ENCODE measurements around the gene CAD. TPM values are rescaled to one million over a fixed set of nuclear protein-coding genes. Genes with fewer than 3 reads are reported as not detected.

CAD gene
- total and polyA plus RNA-seq, 2 donors (not counting 3 experiments of a cell fraction or from before 2014, with no cell fraction given): 60.3 to 91.4 TPM

DNA sequence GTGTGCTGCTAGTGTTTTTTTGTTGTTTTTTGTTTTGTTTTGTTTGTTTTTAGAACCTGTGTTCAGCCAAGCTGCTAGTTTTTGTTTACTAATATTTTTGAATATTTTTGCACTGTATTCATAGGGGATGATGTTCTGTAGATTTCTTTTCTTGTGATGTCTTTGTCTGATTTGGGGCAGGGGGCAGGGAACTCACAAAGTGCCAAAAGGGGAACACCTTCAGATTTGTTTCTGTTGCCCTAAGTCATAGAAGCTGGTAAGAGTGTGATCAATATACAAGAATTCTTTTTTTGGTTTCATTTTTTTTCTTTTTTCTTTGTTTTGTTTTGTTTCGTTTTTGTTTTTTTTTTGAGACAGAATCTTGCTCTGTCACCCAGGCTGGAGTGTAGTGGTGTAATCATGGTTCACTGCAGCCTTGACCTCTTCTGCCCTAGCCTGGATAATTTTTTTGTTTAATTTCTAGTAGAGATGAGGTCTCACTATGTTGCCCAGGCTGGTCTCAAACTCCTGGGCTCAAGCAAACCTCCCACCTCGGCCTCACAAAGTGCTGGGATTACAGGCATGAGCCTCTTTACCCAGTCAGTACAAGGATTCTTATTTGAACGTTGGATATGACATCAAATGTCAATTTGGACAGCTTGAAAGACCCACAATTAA lies 37.7 kb upstream of the CAD start:
- Histone ChIP-seq H3K4me3 (replicated peaks in 1 of 3; ENCODE audit: insufficient read depth in 1 of 3, low read depth in 1 of 3, low read length in 3 of 3) (no peak overlapping the region), H3K79me2 (ENCODE audit: control insufficient read depth, insufficient read depth, low read length) (no peaks in the 10 kb centered on the region), H3K9ac (replicated peaks; ENCODE audit: extremely low read depth, insufficient read depth, low read length) (no peak overlapping the region), H3K36me3 (ENCODE audit: control insufficient read depth in 2 of 2, extremely low read depth in 1 of 2, insufficient read depth in 2 of 2, low read length in 2 of 2) (no peaks in the 10 kb centered on the region), H3K9me3 (replicated peaks; ENCODE audit: control insufficient read depth, insufficient read depth, low read length) (no peaks in the 10 kb centered on the region), H2AFZ (ENCODE audit: low read depth, low read length) (no peak overlapping the region), H3K4me1 (ENCODE audit: control insufficient read depth, extremely low read depth, insufficient read depth, low read length) (no peaks in the 10 kb centered on the region), H4K20me1 (replicated peaks; ENCODE audit: control insufficient read depth, extremely low read depth, insufficient read depth, low read length) (no peaks in the 10 kb centered on the region), H3K9me1 (replicated peaks; ENCODE audit: control insufficient read depth, extremely low read depth, insufficient read depth, low read length) (no peaks in the 10 kb centered on the region), H3K4me2 (ENCODE audit: insufficient read depth, low read length) (no peak overlapping the region), H3K27me3 (ENCODE audit: control insufficient read depth in 2 of 2, insufficient read depth in 2 of 2, low read length in 2 of 2) (peaks cover 12 to 16% of the 10 kb centered on the region in 2 experiments), H3K27ac (ENCODE audit: insufficient read depth, low read depth, low read length) (no peak overlapping the region)
- POLR2A ChIA-PET: no interaction called here
- no peak for DNase-seq (ENCODE audit: low read depth, low spot score)
- no peak for FAIRE-seq
- BruUV-seq (replicated peaks): no TSS peak
- intact Hi-C loops (cut with micrococcal nuclease): no loop called here
- CTCF ChIA-PET: interaction anchor here (0.8 kb wide), 1 partner anchor 12 kb away, joined by 5 read pairs; no protein-coding TSS in a partner anchor
- dilution Hi-C loops (cut with MboI; ENCODE audit: extremely low pct_ligation_motif_present, low sequenced_read_pairs): no loop called here
- TF ChIP-seq MYC (IDR thresholded peaks at IDR 0.05; ENCODE audit: low read depth, low read length) (no peak), POLR2A (IDR thresholded peaks at IDR 0.05; ENCODE audit: low read depth, low read length) (no peak), POLR2AphosphoS5 (IDR thresholded peaks at IDR 0.05; ENCODE audit: insufficient read depth, low read depth, low read length) (no peak), GATA2 (IDR thresholded peaks at IDR 0.05; ENCODE audit: insufficient read depth, insufficient read length, low read depth, low read length) (no peak), EZH2 (IDR thresholded peaks at IDR 0.05; ENCODE audit: borderline replicate concordance, low read depth, low read length, severe bottlenecking) (no peak), FOS (IDR thresholded peaks at IDR 0.05; ENCODE audit: borderline replicate concordance, insufficient read depth, low read length) (no peak)
- TF ChIP-seq, protein P1, sequence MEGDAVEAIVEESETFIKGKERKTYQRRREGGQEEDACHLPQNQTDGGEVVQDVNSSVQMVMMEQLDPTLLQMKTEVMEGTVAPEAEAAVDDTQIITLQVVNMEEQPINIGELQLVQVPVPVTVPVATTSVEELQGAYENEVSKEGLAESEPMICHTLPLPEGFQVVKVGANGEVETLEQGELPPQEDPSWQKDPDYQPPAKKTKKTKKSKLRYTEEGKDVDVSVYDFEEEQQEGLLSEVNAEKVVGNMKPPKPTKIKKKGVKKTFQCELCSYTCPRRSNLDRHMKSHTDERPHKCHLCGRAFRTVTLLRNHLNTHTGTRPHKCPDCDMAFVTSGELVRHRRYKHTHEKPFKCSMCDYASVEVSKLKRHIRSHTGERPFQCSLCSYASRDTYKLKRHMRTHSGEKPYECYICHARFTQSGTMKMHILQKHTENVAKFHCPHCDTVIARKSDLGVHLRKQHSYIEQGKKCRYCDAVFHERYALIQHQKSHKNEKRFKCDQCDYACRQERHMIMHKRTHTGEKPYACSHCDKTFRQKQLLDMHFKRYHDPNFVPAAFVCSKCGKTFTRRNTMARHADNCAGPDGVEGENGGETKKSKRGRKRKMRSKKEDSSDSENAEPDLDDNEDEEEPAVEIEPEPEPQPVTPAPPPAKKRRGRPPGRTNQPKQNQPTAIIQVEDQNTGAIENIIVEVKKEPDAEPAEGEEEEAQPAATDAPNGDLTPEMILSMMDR (IDR thresholded peaks at IDR 0.05; ENCODE audit: extremely low read depth in 1 of 2, insufficient read depth in 1 of 2, low read depth in 1 of 2, low read length in 2 of 2): no peak
- TF ChIP-seq, protein P2, sequence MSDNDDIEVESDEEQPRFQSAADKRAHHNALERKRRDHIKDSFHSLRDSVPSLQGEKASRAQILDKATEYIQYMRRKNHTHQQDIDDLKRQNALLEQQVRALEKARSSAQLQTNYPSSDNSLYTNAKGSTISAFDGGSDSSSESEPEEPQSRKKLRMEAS (IDR thresholded peaks at IDR 0.05; ENCODE audit: insufficient read depth, insufficient read length): no peak
